HG02884 (cell line): ENCODE data around the gene SGO1.

Experiments used
- ATAC-seq: cut with Tn5 transposase; IDR thresholded peaks from one replicate; pipeline ENCODE4 v1.9.1; 2021; ENCODE audit warnings: mild to moderate bottlenecking, moderate library complexity; ENCODE audit not compliant: unreplicated experiment

The SGO1 gene

GRCh38 chr3:20160230-20160629 lies 25.8 kb downstream of the SGO1 start:
- ATAC-seq = no peak

- no peak for ATAC-seq
Measured at GRCh38 chr3:20154928-20155327, 31.1 kb downstream of the SGO1 start.

GRCh38 chr3:20154078-20154477 lies 31.9 kb downstream of the SGO1 start:
- no peak for ATAC-seq

- ATAC-seq = no peak
Measured at GRCh38 chr3:20148466-20148865, 37.5 kb downstream of the SGO1 start.

- no peak for ATAC-seq
Measured at GRCh38 chr3:20147361-20147760, 38.6 kb downstream of the SGO1 start.

- ATAC-seq = no peak
Measured at GRCh38 chr3:20146301-20146700, 39.7 kb downstream of the SGO1 start.

GRCh38 chr3:20145874-20146273 lies 40.1 kb downstream of the SGO1 start:
- no peak for ATAC-seq

- no peak for ATAC-seq
Measured at GRCh38 chr3:20143519-20143918, 42.5 kb downstream of the SGO1 start.

- no peak for ATAC-seq
Measured at GRCh38 chr3:20142517-20142916, 43.5 kb downstream of the SGO1 start.

GRCh38 chr3:20141851-20142250 lies 44.2 kb downstream of the SGO1 start:
- ATAC-seq = no peak

GRCh38 chr3:20141316-20141715 lies 44.7 kb downstream of the SGO1 start:
- no peak for ATAC-seq

GRCh38 chr3:20140881-20141280 lies 45.1 kb downstream of the SGO1 start:
- no peak for ATAC-seq

- ATAC-seq = no peak
Measured at GRCh38 chr3:20137647-20138046, 48.4 kb downstream of the SGO1 start.

GRCh38 chr3:20136231-20136630 lies 49.8 kb downstream of the SGO1 start:
- no peak for ATAC-seq

GRCh38 chr3:20130106-20130505 lies 55.9 kb downstream of the SGO1 start:
- no peak for ATAC-seq

- no peak for ATAC-seq
Measured at GRCh38 chr3:20128358-20128757, 57.6 kb downstream of the SGO1 start.

- ATAC-seq = peak; percentile 99
Measured at GRCh38 chr3:20125897-20126296, 60.1 kb downstream of the SGO1 start.

- ATAC-seq = no peak
Measured at GRCh38 chr3:20125289-20125688, 60.7 kb downstream of the SGO1 start.

- no peak for ATAC-seq
Measured at GRCh38 chr3:20123131-20123652, 62.8 kb downstream of the SGO1 start.

- no peak for ATAC-seq
Measured at GRCh38 chr3:20121088-20121487, 64.9 kb downstream of the SGO1 start.
